Measurements from ENCODE around the gene RBKS.
"Not testable (repeated sequence)": the region's sequence is repeated elsewhere in the genome, so short reads cannot be mapped to it uniquely, and the experiment has no call there.

RBKS gene

DNA sequence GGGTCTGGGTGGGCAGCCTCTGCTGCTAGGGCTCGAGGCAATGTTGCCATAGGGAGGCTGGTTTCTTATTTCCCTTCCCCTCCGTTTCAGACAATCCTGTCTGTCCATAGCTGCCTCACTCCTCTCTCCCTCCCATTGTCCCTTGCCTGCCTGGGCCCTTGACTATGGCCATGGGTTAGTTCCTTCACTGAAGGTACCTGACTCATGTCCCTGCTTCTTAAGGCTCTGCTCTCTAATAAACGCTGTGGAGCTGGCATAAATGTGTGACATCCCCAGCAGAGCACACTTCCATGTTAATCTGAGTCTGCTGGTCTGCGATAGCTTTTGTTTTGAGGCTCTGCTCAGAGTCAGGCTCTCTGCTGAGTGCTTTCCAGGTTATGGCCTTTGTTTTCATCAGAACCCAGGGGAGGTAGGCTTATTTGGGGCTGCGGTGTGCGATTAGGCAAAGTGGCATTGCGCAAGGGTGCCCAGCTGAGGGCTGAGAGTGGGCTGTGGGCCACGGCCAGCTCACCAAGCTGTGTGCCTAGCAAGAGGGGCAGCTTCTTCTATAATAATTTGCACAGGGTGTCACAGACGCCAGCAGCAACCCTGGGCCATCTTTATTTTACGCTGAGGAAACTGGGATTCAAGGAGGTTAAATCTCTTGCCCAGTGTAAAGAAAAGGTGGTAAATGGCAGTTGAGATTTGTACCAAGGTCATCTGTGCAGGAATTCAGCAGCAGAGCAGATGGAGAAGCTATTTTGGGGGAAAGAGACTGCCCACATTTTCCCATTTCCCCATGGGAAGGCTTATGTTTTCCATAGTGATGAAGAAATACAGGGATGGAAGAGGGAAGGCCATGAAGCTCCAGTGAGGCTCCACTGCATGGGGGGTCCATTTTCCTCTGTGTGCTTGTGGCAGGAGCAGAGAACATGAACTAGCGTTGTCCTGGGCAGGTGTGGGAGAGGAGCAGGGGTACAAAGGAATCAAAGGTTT lies 93.1 kb downstream of the RBKS start:
- DNase-seq: no peak

DNA sequence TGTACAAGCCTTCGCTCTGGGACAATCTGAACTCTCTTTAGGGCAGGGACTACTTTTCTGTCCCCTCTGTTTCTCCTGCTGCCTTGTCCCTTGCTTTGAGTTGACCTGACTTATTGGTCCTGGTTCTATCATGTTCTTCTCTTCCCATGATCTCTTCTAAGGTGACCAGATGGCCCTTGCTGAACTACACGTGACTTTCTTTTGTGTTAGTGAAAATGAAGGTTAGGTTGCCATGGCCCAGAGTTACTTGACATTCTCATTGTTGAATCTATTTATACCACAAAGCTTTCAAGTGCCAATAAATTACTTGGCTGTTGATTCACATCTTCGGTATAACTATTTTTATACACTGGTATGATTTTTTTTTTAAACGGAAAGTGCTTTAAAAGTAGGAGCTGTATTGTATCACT lies 94.3 kb downstream of the RBKS start:
- no peak for DNase-seq

DNA sequence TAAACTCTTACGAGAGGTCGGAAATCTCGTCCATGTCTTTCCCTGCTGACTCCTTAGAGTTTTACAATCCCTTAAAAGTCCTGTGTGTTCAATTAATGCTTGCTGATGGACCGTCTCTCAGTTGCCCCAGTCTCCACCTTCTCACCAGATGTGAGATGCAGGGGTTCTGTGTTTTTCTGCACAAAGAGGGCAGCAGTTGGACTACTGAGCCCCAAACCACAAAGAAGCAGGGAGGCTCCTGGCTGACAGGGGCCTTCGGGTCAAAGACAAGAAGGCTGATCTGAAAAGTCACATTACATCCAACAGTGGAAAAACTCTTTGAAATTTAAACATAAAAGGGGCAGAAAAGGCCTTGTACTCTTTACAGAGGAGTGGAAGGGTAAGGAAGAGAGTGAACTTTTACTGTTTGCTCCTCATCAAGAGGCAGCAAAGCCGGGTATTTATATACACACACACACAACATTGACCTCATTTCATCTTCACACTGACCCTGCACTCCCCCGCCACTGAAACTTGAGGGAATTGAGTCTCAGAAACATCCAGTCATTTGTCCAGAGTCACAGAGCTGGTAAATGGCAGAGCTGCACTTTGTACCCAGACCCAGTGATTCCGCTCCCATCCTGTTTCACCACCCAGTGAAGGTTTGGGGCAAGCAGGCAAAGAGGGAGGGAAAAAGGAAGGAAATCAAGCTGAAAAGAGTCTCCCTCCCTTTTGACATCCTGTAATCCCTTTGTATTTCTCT lies 94.9 kb downstream of the RBKS start:
- DNase-seq: no peak

DNA sequence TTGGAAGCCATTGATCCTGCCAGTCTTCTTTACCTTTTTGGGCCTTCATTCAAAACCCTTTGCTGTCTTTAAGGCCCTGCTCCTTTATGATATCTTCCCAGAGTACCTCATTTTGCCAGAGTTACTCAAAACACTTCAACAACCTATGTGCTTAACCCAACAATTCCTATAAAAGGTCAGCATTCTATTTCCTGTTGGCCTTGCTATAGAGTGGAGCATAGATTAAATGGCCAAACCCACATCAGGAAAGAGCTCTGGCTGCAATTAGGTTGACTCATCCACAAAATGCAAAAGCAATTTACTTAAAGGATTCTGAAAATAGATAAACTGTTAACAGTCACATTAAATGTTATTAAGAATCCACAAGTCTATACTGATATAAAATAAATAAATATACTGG lies 97.4 kb downstream of the RBKS start:
- no peak for DNase-seq

DNA sequence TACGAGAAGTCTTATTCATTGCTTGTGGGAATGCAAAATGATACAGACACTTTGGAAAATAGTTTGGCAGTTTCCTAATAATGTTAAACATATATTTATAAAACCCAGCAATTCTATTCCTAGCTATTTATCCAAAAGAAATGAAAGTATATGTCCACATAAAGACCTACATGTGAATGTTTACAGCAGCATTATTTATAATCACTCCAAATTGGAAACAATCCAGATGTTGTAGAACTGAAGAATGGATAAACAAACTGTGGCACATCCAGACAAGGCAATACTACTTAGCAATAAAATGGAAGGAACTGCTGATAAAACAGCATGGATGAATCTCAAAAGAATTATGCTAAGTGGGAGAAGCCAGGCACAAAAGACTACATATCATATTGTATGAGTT lies 99.4 kb downstream of the RBKS start:
- DNase-seq: no peak

DNA sequence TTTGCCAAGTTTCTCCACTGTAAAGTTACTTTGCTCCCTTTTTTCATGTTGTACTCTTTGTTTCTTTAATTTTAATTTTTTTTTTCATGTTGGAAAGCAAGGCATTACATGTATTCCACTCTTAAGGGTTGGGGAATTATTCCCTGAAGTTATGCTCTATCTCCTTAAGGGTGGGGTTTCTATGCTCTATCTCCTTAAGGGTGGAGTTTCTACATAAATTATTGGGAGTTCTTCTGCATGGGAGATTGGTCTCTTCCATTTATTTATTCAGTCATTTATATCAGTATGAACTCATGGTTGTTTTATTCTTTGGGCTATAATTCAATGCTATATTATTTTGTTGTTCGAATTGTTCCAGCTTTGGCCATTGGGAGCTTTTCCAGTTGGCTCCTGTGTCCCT lies 107.5 kb downstream of the RBKS start:
- no peak for DNase-seq

DNA sequence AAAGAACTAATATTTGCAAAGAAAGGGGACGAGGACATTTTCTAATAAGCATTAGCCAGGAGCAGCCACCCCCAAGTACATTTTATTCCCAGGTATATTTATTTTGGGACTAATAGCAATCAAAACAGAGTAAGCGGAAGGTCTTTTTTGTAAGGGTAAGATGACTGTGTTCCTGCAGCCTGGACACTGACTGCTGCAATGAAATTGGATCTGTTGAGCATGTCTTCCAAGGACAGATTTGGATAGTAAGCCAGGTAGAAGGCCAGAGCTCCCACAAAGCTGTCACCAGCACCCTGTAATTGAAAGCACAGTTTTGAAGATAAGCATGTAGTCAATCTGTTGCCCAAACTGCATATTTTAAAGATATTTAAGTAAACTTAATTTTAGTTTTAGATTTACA lies 108.7 kb downstream of the RBKS start:
- no peak for DNase-seq

DNA sequence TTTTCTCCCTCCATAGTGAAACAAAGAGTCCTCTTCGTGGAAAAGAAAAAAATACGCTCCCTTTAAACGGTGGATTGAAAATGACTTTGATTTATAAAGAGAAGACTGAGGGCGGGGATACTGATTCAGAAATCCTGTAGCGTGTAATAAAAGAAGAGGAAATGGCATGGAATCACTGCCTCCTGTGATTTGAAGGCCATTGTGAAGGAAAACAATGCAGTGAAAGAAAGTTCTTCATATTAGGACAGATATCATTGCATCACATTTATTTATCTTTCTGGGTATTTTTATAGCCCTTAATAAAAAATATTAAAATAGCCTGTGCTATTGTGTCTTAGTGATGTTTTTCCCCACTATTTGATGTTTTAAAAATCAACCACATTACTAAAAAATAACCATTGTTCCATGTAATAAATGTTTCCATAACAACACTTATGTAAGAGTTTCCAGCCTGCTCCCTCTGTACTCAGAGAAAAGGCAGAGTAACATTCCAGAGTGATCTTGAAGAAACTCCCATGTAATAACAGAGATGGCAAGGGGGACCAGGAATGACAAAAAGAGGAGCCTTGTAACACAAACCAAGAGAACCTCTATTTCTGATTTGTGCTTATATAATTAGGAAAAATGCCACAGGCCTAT lies 110.7 kb downstream of the RBKS start:
- no peak for DNase-seq

DNA sequence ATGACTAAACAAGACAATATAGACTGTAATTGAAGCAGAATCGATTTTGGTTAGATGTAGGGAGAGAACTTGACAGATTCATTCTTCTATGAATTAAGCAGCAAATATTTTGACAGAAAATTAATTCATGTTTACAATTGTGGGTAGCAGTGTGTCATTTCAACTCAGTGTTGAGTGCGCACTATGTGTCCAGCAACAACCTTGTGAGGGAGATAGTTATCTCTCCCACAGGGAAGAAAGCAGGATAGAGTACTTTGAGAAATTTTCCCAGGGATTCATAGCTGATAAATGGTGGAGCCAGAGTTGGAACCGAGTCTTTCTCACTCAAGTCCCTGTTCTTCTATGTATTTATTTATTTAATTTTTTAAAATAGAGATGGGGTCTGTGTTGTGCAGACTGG lies 113.5 kb downstream of the RBKS start:
- DNase-seq: no peak

DNA sequence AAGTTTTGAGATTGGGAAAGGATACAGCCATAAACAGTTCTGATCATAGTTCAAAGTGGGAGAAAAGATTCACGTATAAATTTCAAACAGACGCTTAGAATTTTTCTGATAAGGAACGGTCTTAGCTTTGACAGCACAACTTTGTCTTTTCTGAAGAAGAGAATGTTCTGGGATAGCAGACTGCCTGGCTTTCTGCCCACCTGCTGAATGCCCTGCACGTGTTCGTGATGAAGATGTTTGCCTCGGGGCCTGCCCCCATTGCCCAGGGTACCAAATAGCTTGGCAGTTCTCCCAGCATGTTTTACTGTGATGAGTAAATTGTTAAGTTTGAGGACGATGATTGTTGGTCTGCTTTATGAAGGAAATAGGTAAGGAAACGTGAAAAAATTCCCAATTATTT lies 114.1 kb downstream of the RBKS start:
- no peak for DNase-seq

DNA sequence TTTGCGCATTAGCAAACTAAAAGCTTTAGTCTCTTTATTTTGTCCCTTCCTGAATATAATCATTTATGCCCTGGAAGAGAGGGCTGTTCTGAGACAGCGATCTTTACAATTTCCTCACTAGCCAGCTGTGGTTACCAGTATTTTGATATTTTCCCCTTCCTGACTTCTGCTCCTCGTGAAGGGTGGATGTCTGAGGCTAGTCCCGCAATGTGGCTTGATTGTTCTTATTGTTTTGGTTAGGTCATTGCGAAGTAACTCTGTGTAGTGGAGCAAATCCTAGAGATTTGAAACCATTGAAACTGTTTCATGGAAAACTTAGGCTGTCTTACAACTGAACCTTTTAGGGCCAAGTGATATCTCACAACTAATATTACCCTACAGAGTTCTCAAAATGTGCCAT lies 116.2 kb downstream of the RBKS start:
- no peak for DNase-seq

DNA sequence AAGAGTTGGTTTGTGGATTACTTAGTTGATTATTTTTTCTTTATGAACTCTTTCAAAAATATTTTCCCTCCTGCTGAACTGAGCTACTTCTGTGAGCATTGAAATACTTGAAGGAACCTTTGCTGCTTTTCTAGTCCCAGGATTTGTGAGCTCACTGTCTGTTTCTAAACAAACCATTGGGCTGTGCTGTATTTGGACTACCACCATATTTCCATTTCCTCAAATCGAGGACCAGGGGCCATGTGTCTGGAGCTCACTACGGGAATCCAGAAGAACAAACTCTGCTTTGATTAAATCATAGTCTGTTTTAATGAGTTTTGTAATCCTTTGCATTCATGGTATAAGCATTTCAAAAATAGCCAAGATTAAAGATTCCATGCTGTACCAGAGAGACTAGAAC lies 117.4 kb downstream of the RBKS start:
- no peak for DNase-seq

DNA sequence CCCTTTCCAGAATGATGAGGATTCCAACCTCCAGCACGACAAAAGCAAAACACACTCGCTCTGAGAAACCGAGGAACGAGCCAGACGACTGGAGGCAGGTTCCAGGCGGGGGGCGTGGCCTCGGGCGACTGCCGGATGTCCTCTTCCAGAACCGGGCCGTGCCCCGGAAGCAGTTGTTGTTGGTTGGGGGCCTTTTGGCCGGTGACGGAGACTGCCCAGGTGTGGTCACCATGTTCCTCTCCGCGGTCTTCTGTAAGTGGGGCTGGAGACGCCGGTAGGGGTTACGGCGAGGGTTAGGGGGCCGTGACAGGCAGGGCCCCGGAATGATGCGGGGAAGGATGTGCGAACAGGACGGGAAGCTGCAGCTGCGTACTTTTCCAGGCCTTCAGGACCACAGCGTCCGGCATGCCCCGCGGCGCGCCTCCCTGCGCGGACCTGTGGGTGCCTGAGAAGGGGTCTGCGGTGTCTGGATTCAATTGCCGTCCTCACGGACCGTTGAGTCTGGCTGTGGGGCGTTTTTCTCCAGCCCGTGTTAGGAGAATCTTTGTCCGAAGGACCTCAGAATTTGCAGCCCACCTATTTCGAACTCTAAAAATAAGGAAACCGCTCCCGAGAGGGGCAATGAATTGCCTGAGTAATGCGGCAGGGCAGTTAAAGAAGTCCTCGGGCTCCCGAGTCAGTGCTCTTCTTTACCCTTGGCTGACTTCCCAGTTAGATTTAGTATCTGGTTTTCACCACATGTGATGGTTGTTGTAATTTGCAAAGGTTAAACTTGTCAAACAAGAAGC lies 118.4 kb downstream of the RBKS start, which contains the start of gene MRPL33:
MRPL33 (plus strand) TSS at position 172 of the 788 bp plus-strand sequence; CDS start at position 231, 59 bp downstream.
- DNase-seq: peak; percentile 87

DNA sequence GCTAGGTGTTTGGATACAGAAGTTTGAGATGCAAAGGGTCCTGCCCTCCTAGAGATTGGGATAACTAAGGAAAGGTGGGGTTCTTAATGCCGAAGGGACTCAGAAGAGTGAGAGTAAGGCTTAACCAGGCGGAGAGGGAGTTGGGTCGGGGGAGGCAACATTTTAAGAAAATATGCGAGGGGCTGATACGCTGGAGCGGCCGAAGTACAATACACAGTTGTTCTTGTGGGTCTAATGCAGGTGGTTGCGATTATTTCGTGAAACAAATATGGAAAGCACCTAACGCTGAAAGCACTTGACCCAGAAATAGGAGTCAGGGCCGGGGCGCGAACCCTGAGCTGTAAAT lies 119.0 kb downstream of the RBKS start:
- no peak for DNase-seq

DNA sequence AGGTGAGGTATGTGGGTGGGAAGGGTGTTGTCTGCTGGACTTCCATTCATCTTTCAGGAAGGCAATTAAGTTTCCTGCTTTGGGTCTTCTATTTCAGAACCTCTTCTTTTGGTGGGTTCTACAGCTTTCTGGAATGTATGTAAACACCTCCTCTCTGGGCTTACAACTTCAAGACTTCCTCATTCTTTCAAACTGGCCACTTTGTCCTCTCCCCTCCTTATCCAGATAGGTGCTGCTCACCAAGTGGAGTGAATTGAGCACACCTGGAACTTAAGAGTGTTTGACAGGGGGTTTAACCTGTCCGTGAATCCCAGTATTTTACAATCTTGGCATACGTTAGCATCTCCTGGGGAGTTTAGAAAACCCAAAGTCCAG lies 123.9 kb downstream of the RBKS start:
- DNase-seq: no peak

DNA sequence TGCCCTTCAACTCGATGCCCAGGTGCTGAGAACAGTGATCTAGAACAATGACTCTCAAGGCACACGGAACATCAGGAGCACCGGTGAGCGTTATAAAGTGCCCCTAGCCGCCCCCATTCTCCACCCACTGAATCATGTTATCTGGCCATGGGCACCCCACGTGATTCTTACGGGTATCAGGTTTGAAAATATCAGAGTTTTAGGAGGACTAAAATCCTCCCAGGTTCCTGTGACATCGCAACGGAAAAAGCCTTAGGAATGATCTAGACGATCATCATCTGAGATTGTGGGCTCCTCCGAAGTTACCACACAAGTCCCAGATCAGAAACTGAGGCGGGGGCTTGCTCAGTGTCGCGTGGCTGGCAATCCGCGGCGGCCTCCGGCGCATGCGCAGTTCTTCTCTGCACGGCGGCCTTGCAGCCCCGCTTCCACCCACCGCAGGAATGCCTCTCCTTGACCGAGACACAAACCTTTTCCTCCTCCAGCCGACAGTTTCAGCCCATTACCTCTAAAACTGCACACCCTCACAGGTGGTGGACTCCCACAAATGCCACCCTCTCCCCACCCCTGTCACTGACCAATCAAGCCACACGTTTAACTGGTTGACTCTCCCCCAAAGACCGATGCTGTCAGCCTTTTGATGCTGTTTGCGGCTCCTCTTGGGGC lies 124.4 kb downstream of the RBKS start:
- no peak for DNase-seq

DNA sequence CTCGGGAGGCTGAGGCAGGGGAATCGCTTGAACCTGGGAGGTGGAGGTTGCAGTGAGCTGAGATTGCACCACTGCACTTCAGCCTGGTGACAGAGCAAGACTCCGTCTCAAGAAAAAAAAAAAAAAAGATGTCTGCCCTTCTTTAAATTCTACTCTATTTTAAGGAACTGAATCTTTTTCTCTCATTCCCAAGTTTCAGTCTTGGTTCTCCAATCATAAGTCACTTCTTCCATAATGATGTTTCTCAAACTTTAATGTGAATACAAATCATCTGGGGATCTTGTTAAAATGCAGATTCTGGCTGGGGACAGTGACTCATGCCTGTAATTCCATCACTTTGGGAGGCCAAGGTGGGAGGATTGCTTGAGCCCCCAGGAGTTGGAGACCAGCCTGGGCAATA lies 125.7 kb downstream of the RBKS start:
- DNase-seq: not testable (repeated sequence)

DNA sequence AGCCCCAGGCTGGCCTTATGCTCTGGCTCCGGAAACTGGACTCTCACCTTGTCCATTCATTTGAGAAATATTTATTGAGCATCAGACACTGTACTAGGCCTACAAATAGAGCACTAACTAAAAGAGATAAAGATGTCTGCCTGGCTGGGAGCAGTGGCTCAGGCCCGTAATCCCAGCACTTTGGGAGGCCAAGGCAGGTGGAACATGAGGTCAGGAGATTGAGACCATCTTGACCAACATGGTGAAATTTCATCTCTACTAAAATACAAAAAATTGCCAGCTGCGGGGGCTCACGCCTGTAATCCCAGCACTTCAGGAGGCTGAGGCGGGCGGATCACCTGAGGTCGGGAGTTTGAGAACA lies 126.3 kb downstream of the RBKS start:
- DNase-seq: no peak

DNA sequence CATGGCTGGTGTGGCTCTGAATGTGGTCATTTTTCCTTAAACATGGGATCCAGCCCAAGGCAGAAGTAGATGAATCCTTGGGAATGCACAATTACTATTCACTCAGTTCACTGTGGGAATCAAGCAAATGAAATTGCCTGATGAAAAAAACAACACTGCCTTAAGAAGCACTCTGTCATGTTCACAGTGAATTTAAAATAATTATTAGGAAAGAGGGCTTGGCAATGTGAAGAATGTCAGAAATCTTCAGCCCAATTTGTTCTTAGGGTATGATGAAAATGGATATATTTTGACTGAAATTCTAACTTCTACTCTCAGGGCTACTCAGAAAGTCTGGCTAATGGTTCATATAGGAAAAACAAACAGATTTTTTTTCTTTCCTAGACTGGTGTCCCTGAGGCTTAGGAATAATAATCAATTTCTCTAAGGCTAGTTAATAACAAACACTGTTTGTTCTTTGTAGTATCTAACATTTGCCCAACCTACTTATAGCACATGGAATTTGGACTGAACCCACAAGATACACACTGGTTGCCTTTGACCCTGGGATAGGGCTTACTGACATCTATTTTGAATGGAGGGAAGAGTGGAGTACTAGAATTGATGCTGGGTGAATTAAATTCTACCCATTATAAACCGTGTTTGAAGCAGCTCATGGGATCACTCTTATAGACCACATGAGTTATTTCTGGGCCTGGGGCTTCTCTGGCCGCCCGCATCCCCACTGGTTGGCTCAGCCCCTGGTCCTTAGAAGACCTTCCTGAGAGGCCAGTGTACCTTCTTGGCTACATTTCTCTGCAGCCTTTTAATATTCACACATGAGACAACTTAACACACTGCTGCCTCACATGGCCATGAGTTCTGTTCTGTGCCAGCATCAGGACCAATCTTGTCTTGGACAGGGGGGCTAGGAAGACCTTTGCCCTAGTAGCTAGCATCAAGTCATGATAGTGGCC lies 127.0 kb downstream of the RBKS start:
- DNase-seq: no peak

DNA sequence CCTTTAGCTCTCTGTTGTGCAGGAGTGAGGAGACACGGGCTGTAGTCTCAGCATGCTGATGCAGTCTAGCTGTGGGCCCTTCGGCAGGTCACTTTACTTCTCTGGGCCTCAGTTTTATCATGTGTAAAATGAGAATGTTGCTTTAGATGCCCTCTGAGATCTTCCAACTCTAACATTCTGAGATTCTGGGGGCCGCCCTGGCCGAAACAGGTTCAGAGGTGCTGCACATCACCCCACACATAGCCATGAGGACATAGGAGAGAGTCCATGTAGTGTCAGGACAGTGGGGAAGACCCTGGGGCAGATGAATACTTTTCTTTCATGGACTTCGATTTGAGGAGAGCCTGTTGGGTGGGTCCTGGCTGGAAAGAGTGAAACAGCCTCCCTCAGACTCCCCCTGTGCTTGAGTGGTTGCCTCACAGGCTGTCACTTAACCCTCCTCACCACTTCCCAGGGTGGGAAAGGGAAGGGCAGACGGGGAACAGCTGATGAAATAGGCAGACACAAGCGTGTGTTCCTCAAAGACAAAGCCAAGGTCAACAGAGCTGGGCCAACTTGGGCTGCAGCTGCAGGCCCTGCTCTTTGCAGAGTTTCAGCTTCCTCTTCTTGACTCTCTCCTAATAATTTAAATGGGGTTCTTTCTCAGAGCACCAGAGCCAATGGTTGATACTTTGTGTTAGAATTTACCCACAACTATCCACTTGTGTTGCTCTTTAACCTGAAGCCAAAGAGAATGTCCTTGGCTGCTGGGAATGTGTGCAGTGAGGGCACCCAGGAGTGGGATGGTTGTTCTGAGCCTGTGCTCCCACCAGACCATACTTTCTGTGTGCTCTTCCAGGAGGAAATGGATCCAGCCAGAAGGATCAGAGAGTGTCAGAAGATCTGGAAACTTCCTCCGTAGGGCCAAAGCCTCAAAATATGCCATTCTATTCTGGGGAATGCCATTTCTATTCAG lies 133.4 kb downstream of the RBKS start:
- no peak for DNase-seq
